Gastrocnemius medialis (tissue), 4 donors: ENCODE measurements around the gene KCNIP4.

Experiments used
- POLR2A ChIP-seq, 2 donors: fragments of 450-650 bp; IDR thresholded peaks; one replicate each; pipeline ENCODE4 v1.6.1; 2017; ENCODE audit warnings: antibody characterized with exemption in 2 of 2, mild to moderate bottlenecking in 2 of 2, moderate library complexity in 2 of 2
- TF ChIP-seq, protein P1 (sequence below), 5 experiments: fragments of 450-650 bp in 3 of 5; fragments of 200-600 bp in 2 of 5; sonication (generic) in 2 of 5; IDR thresholded peaks in 4 of 5; conservative IDR thresholded peaks in 1 of 5; 1 replicate in 4 of 5; 2 replicates in 1 of 5; pipeline ENCODE4 v1.5.1; 2016 to 2019; ENCODE audit warnings: antibody characterized with exemption in 5 of 5, mild to moderate bottlenecking in 3 of 5, moderate library complexity in 3 of 5

DNA sequence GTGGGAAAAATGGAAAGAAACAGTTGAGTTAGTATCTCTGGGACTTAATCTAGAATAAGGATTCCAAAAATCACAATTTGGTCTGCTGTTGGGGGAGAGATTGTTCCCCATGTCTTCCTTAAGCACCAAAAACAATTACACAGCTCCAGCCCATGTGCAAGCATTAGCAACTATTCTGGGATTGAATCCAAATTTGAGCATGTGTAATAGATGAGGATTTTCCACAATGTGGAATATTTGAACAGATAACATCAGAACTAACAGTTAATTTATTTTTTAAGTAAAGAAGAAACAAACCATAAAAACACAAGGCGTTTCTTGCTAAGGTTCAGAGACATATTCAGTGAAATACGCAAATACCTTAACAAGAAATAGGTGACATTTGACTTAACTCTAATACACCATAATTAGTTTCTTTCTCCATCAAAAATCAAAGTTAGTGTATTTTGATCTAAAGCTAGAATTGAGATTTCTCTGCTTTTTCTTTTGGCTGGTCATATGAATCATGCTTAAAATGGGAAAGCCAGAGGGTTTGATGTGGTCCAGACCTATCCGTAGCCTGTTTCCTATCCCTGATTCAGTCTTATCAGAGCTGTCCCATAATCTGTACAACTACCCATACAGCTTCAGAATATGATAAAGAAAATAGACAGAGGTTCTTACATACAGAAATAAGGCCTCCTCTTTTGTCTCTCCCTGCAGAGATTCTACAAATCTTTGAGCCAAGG, 834.9 kb downstream of the KCNIP4 start:
- TF ChIP-seq, protein P1, sequence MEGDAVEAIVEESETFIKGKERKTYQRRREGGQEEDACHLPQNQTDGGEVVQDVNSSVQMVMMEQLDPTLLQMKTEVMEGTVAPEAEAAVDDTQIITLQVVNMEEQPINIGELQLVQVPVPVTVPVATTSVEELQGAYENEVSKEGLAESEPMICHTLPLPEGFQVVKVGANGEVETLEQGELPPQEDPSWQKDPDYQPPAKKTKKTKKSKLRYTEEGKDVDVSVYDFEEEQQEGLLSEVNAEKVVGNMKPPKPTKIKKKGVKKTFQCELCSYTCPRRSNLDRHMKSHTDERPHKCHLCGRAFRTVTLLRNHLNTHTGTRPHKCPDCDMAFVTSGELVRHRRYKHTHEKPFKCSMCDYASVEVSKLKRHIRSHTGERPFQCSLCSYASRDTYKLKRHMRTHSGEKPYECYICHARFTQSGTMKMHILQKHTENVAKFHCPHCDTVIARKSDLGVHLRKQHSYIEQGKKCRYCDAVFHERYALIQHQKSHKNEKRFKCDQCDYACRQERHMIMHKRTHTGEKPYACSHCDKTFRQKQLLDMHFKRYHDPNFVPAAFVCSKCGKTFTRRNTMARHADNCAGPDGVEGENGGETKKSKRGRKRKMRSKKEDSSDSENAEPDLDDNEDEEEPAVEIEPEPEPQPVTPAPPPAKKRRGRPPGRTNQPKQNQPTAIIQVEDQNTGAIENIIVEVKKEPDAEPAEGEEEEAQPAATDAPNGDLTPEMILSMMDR (IDR thresholded peaks at IDR 0.05 in 4 of 5, conservative IDR thresholded peaks at IDR 0.05 in 1 of 5), result no peak
- TF ChIP-seq POLR2A (IDR thresholded peaks at IDR 0.05), result no peak
